Endodermal cell (in vitro differentiated cells): ENCODE results near the gene PSMD13. TPM values are rescaled to one million over a fixed set of nuclear protein-coding genes. Genes with fewer than 3 reads are reported as not detected.
A peak's percentile ranks its signal among the peaks of the same experiment; 100 is the strongest.

ENCODE experiments used
- DNase-seq: peaks from one replicate; pipeline ENCODE4 v3.0.0-alpha.2; 2017
- H3K27ac ChIP-seq: 2 replicates; pipeline ENCODE4 v1.5.1; 2013; ENCODE audit warnings: mild to moderate bottlenecking, low read depth, low read length, moderate library complexity
- H3K27me3 ChIP-seq: 2 replicates; pipeline ENCODE4 v1.6.1; 2013; ENCODE audit warnings: mild to moderate bottlenecking, low read length, moderate library complexity; ENCODE audit not compliant: insufficient read depth, control insufficient read depth, poor library complexity, severe bottlenecking
- H3K36me3 ChIP-seq: 2 replicates; pipeline ENCODE4 v1.7.0; 2013; ENCODE audit warnings: mild to moderate bottlenecking, low read length, moderate library complexity; ENCODE audit not compliant: control insufficient read depth, insufficient read depth
- H3K4me1 ChIP-seq: one replicate; pipeline ENCODE4 v1.7.0; 2013; ENCODE audit warnings: low read length; ENCODE audit not compliant: control insufficient read depth, insufficient read depth
- H3K4me3 ChIP-seq: 2 replicates; pipeline ENCODE4 v1.5.1; 2013; ENCODE audit warnings: mild to moderate bottlenecking, low read length, moderate library complexity
- H3K9ac ChIP-seq: 2 replicates; pipeline ENCODE4 v1.6.1; 2013; ENCODE audit warnings: mild to moderate bottlenecking, low read length, moderate library complexity; ENCODE audit not compliant: poor library complexity, severe bottlenecking; ENCODE audit errors: extremely low read depth
- H3K9me3 ChIP-seq: 2 replicates; pipeline ENCODE4 v1.6.1; 2013; ENCODE audit warnings: mild to moderate bottlenecking, low read length, moderate library complexity; ENCODE audit not compliant: control insufficient read depth
- H3K27ac Mint-ChIP-seq: 2 replicates; pipeline ENCODE4 v1.8.0; 2020; ENCODE audit warnings: mixed read lengths
- H3K27me3 Mint-ChIP-seq: 2 replicates; pipeline ENCODE4 v1.8.0; 2021; ENCODE audit warnings: mild to moderate bottlenecking, mixed read lengths; ENCODE audit not compliant: insufficient read depth
- H3K36me3 Mint-ChIP-seq: 2 replicates; pipeline ENCODE4 v1.8.0; 2020; ENCODE audit warnings: low read depth, mixed read lengths
- H3K4me1 Mint-ChIP-seq: 2 replicates; pipeline ENCODE4 v1.8.0; 2020; ENCODE audit warnings: mixed read lengths
- H3K4me3 Mint-ChIP-seq: 2 replicates; pipeline ENCODE4 v1.8.0; 2020; ENCODE audit warnings: mild to moderate bottlenecking, moderate library complexity, mixed read lengths
- H3K9me3 Mint-ChIP-seq: 2 replicates; pipeline ENCODE4 v1.8.0; 2020; ENCODE audit warnings: mild to moderate bottlenecking, mixed read lengths
- CTCF ChIP-seq: fragments of 200-600 bp; sonication (generic); conservative IDR thresholded peaks from 2 replicates; pipeline ENCODE4 v1.5.0; 2021; ENCODE audit warnings: antibody characterized with exemption, mild to moderate bottlenecking
- WGBS, 2 experiments: methylation state at CpG; one replicate each; pipeline versions ENCODE4 v1.1.5 to v1.1.7; 2013; ENCODE audit warnings: missing lambda C conversion rate in 2 of 2, mixed read lengths in 1 of 2; ENCODE audit not compliant: insufficient coverage in 1 of 2, insufficient read length in 1 of 2; 5-methylcytosine and 5-hydroxymethylcytosine counted together
- total RNA-seq, 2 donors: library from RNA; stranded (reverse); fragmentation: NEBNext Ultra II Directional in 1 of 2; extraction: Animal tissue kit (Norgen Biotek cat#: 25700) in 1 of 2; gene quantifications; 2 replicates in 1 of 2; 3 replicates in 1 of 2; pipeline ENCODE4 v1.2.1, GENCODE V29; 2021

Gene PSMD13
- total RNA-seq, 2 donors from 2014 or later = 120 to 134 TPM

- no peak overlapping the region for H3K4me3 ChIP-seq
- H3K4me1 ChIP-seq = peaks cover 3% of the 10 kb centered on the region
- no peaks in the 10 kb centered on the region for H3K9me3 Mint-ChIP-seq
- H3K36me3 ChIP-seq = peaks cover 3% of the 10 kb centered on the region
- no peaks in the 10 kb centered on the region for H3K27me3 Mint-ChIP-seq
- H3K4me3 Mint-ChIP-seq = no peak overlapping the region
- peak; percentile 6 for DNase-seq
- 93 to 97% methylated on average over 7 of the region's 7 CpGs for WGBS, 2 experiments
- no peaks in the 10 kb centered on the region for H3K27me3 ChIP-seq
- no peak overlapping the region for H3K27ac Mint-ChIP-seq
- H3K36me3 Mint-ChIP-seq = peaks cover 17% of the 10 kb centered on the region
- TF ChIP-seq CTCF = no peak
- H3K4me1 Mint-ChIP-seq = no peaks in the 10 kb centered on the region
- no peaks in the 10 kb centered on the region for H3K9me3 ChIP-seq
- H3K9ac ChIP-seq = no peak overlapping the region
- H3K27ac ChIP-seq = no peak overlapping the region
Measured at GRCh38 chr11:221539-221938, 15.2 kb upstream of the PSMD13 start.

GRCh38 chr11:221998-222789 lies 14.6 kb upstream of the PSMD13 start:
- Histone ChIP-seq H3K4me3 (no peak overlapping the region), H3K36me3 (peaks cover 3% of the 10 kb centered on the region), H3K4me1 (peaks cover 3% of the 10 kb centered on the region), H3K9ac (no peak overlapping the region), H3K27ac (no peak overlapping the region), H3K9me3 (no peaks in the 10 kb centered on the region), H3K27me3 (no peaks in the 10 kb centered on the region)
- Mint-ChIP-seq H3K27me3 (no peaks in the 10 kb centered on the region), H3K27ac (no peak overlapping the region), H3K4me1 (no peaks in the 10 kb centered on the region), H3K36me3 (peaks cover 17% of the 10 kb centered on the region), H3K9me3 (no peaks in the 10 kb centered on the region), H3K4me3 (no peak overlapping the region)
- DNase-seq = peak; percentile 31
- WGBS, 2 experiments = 92 to 99% methylated on average over 10 to 14 of the region's 14 CpGs
- TF ChIP-seq CTCF = no peak

GRCh38 chr11:223026-223789 lies 13.6 kb upstream of the PSMD13 start:
- DNase-seq = peak; percentile 36
- TF ChIP-seq CTCF = no peak
- H3K36me3 ChIP-seq = peaks cover 3% of the 10 kb centered on the region
- peaks cover 17% of the 10 kb centered on the region for H3K36me3 Mint-ChIP-seq
- no peaks in the 10 kb centered on the region for H3K9me3 Mint-ChIP-seq
- H3K9ac ChIP-seq = no peak overlapping the region
- H3K4me1 Mint-ChIP-seq = no peaks in the 10 kb centered on the region
- no peaks in the 10 kb centered on the region for H3K27me3 Mint-ChIP-seq
- 89 to 93% methylated on average over 9 to 16 of the region's 16 CpGs for WGBS, 2 experiments
- H3K27ac Mint-ChIP-seq = no peak overlapping the region
- H3K27ac ChIP-seq = no peak overlapping the region
- H3K27me3 ChIP-seq = no peaks in the 10 kb centered on the region
- peaks cover 3% of the 10 kb centered on the region for H3K4me1 ChIP-seq
- no peak overlapping the region for H3K4me3 ChIP-seq
- H3K4me3 Mint-ChIP-seq = no peak overlapping the region
- H3K9me3 ChIP-seq = no peaks in the 10 kb centered on the region
